ENCODE results near the gene CNOT6.
"Not testable (repeated sequence)": the region's sequence is repeated elsewhere in the genome, so short reads cannot be mapped to it uniquely, and the experiment has no call there.

CNOT6 gene

DNA sequence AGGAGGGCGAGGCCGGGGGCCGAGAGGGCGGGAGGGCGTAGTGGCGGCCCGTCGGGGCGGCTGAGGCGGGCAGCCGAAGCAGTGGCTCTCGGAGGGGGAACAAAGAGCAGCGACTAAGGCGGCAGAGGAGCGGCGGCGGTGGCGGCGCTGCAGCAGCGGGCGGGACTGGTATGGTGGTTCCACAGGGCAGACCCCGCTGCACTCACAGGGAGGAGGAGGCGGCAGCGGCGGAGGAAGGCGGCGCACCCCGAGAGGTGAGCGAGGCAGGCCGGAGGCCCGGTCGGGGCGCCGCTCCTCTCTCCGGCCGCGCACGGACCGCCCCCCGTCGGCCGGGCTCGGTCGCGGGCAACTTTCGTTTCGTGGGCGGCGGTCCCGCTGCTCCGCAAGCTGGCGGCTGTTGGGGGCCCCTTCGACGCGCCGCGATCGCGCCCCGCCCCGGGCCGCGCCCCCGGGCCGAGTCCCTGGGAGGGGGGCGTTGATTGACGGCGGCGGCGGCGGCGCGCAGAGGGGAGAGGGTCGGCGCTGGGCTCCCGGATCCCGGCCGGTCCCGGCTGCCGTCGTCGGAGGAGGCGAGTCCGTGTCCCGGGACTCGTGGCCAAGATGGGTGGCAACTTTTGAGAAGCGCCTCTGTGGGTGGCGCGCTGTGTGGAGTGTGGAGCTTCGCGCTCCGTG lies 467 bp downstream of the CNOT6 start:
- peak overlapping the region; percentile 88 to 94 for H3K27ac ChIP-seq
- no peak for DNase-seq (ENCODE audit: low spot score)
- peak overlapping the region; percentile 84 for H3K4me3 ChIP-seq
- TF ChIP-seq, protein P1, sequence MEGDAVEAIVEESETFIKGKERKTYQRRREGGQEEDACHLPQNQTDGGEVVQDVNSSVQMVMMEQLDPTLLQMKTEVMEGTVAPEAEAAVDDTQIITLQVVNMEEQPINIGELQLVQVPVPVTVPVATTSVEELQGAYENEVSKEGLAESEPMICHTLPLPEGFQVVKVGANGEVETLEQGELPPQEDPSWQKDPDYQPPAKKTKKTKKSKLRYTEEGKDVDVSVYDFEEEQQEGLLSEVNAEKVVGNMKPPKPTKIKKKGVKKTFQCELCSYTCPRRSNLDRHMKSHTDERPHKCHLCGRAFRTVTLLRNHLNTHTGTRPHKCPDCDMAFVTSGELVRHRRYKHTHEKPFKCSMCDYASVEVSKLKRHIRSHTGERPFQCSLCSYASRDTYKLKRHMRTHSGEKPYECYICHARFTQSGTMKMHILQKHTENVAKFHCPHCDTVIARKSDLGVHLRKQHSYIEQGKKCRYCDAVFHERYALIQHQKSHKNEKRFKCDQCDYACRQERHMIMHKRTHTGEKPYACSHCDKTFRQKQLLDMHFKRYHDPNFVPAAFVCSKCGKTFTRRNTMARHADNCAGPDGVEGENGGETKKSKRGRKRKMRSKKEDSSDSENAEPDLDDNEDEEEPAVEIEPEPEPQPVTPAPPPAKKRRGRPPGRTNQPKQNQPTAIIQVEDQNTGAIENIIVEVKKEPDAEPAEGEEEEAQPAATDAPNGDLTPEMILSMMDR (IDR thresholded peaks at IDR 0.05): no peak

DNA sequence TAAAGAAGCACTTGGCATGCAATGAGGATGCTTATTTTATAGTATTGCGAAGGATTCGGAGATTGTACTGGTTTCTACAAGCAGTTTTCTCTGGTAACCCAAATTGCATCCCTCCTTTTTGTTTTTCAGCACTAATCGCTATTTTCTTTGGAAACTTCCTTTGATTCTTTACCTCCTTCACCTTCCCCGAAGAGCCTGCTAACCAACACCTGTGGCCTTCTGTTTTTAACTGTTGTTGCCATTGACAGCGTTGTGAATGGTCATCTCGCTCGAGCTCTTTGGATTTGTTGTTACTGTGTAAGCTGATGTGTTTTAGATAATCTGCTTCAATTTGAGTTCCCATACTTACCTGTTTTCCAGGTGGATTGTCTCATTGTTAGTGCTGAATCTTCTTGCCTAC lies 1.1 kb downstream of the CNOT6 start:
- H3K27ac ChIP-seq: peak overlapping the region; percentile 88 to 94
- H3K4me3 ChIP-seq: peak overlapping the region; percentile 84
- TF ChIP-seq, protein P1 (IDR thresholded peaks at IDR 0.05): no peak
- no peak for DNase-seq (ENCODE audit: low spot score)

DNA sequence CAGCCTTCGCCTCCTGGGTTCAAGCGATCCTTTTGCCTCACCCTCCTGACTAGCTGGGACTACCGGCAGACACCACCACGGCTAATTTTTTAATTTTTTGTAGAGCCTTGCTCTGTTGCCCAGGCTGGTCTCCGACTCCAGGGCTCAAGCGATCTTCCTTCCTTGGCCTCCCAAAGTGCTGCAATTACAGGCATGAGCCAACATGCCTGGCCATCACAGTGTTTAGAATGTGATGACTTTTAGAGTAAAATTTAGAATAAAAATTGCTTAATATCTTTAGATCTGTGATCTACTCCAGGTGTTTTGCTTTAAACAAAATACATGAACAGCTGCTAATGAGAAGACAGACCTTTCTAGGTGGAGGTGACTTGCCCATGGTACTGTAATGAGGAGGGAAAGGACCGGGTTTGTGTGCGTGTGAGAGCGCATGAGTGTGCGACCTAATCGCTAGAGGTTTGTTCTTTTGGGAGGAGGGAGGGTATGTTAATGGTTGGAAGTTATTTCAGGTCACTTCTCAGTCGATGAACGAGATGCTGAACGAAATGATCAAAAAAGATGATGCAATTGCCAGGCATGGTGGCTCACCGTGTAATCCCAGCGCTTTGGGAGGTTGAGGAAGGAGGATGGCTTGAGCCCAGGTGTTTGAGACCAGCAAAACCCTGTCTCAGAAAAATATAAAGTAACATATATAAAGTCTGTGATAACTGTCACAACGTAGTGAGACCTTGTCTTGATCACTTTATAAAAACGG lies 2.0 kb downstream of the CNOT6 start:
- TF ChIP-seq, protein P1 (IDR thresholded peaks at IDR 0.05): no peak
- no peak for DNase-seq (ENCODE audit: low spot score)
- peak overlapping the region; percentile 25 for H3K4me3 ChIP-seq
- no peak overlapping the region for H3K27ac ChIP-seq

DNA sequence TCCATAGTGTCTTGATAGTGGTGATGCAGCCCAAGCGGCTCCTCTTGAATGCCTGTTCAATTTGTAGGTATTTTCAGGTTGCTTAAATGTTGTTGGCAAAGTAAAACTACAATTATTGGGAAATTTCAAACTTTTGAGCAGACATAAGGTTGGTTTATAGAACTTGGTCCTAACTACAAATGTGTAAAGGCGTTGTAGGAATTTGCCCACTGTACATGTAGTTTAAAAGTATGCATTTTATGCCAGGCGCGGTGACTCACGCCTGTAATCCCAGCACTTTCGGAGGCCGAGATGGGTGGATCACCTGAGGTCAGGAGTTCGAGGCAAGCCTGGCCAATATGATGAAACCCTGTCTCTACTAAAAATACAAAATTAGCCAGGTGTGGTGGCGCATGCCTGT lies 2.6 kb downstream of the CNOT6 start:
- DNase-seq (ENCODE audit: low spot score); H3K27ac ChIP-seq; H3K4me3 ChIP-seq: not testable (repeated sequence)

DNA sequence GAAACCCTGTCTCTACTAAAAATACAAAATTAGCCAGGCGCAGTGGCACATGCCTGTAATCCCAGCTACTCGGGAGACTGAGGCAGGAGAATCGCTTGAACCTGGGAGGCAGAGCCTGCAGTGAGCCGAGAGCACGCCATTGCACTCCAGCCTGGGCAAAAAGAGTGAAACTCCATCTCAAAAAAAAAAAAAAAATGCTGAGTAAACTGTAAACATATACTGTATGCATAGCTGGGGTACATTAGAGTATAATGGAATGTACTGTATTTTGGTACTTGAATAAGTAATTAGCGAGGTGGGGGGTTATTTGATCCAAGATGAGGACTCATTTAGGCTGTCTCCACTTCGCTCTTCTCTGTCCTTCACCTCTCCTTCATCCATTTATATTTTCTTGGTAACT lies 3.7 kb downstream of the CNOT6 start:
- not testable (repeated sequence) for DNase-seq (ENCODE audit: low spot score); H3K27ac ChIP-seq; H3K4me3 ChIP-seq

DNA sequence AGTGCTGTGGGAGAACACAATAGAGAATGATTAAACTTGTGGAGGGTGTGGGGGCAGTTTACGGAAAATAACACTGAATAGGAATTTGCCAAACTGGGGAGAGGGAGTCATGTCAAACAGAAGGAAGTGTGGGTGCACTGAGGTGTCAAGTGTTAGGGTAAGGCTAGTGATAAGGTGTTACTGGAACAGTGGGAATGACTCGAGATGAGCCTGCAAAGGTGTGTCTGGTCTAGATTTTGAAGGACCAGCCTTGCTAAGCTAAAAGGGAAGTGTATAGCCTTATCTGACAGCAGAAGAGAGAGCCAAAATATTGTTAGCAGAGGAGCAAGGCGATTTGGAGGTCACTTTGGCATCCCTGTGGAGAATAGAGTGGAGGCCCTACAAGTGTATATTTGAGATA lies 4.2 kb downstream of the CNOT6 start:
- H3K27ac ChIP-seq: no peak overlapping the region
- TF ChIP-seq, protein P1 (IDR thresholded peaks at IDR 0.05): no peak
- H3K4me3 ChIP-seq: no peak overlapping the region
- DNase-seq (ENCODE audit: low spot score): no peak

DNA sequence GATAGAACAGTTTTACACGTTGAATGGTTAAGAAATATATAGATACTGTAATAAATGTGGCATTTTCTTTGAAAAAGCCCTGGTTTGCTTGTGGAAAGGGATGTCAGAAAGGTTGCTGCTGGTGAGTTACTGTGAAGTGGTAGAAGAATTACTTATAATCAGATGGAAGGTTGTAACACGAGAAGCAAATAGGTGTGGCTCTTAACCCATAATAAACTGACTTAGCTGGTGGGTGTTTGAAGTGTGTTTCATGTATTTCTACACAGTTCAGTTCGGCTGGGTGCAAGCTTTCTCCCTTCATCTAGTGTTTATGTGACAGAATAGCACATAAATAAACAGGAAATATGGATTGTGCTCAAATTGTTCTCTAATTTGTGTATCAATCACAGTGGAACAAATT lies 5.5 kb downstream of the CNOT6 start:
- Histone ChIP-seq H3K27ac (no peak overlapping the region), H3K4me3 (no peak overlapping the region)
- DNase-seq (ENCODE audit: low spot score): no peak
- TF ChIP-seq, protein P1 (IDR thresholded peaks at IDR 0.05): no peak

DNA sequence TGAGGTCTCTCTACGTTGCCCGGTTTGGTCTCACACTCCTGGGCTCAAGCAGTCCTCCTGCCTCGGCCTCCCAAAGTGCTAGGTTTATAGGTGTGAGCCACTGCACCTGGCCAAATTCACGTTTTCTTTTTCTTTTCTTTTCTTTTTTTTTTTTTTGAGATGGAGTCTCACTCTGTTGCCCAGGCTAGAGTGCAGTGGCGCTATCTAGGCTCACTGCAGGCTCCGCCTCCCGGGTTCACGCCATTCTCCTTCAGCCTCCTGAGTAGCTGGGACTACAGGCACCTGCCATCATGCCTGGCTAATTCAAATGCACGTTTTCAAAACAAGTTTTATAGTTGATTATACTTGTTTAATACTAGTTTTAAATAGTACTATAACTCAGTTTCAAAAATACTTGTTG lies 6.1 kb downstream of the CNOT6 start:
- not testable (repeated sequence) for H3K4me3 ChIP-seq; DNase-seq (ENCODE audit: low spot score); H3K27ac ChIP-seq

Measured in coronary artery (tissue), 2 donors.